ENCODE data around the gene FAM177A1. TPM values are rescaled to one million over a fixed set of nuclear protein-coding genes. Genes with fewer than 3 reads are reported as not detected.

The FAM177A1 gene
- 31.6 and 50.0 TPM in 2 replicates for total RNA-seq

GRCh38 chr14:35046048-35046750 lies at the start of gene FAM177A1:
Gene FAM177A1, plus strand, starts transcription at chr14:35046272. Its CDS starts 192 bp downstream, at chr14:35046464.

GRCh38 chr14:35121887-35122695 lies 76.0 kb downstream of the FAM177A1 start, which contains the start of the genes PPP2R3C and PRORP:
Gene PPP2R3C, minus strand, starts transcription at chr14:35121990. Its CDS starts 31 bp downstream, at chr14:35121959.
Gene PRORP, plus strand, starts transcription at chr14:35122552. Its CDS starts 694 bp downstream, at chr14:35123246.

Other genes starting within 250 kb of the FAM177A1 start
- gene BAZ1A, start 170.9 kb upstream of the FAM177A1 start, total RNA-seq: 8.3 and 12.6 TPM in 2 replicates
- gene SRP54, start 63.3 kb upstream of the FAM177A1 start, total RNA-seq: 57.4 and 78.0 TPM in 2 replicates
- 27.2 and 33.7 TPM in 2 replicates for gene PPP2R3C, start 75.7 kb downstream of the FAM177A1 start, total RNA-seq
- 10.6 and 13.1 TPM in 2 replicates for gene PRORP, start 76.3 kb downstream of the FAM177A1 start, total RNA-seq
- 225 TPM in 2 replicates for gene PSMA6, start 246.1 kb downstream of the FAM177A1 start, total RNA-seq